Fibroblast of lung (primary cell): ENCODE measurements around the gene PEX11G. TPM values are rescaled to one million over a fixed set of nuclear protein-coding genes. Genes with fewer than 3 reads are reported as not detected.

Source experiments
- DNase-seq, 2 donors: peaks; one replicate each; pipeline versions ENCODE4 v3.0.0 to v3.0.0-alpha.2; 2010; ENCODE audit warnings: low read depth in 2 of 2
- H2AFZ ChIP-seq: 2 replicates; pipeline ENCODE4 v1.5.1; 2012; ENCODE audit warnings: low read length, control low read depth, inconsistent platforms
- H3K27ac ChIP-seq: 2 replicates; pipeline ENCODE4 v1.5.1; 2011; ENCODE audit warnings: low read length, control low read depth; ENCODE audit not compliant: insufficient read depth
- H3K27me3 ChIP-seq: 2 replicates; pipeline ENCODE4 v1.5.1; 2011; ENCODE audit warnings: mild to moderate bottlenecking, low read length; ENCODE audit not compliant: control insufficient read depth, insufficient read depth
- H3K36me3 ChIP-seq: 2 replicates; pipeline ENCODE4 v1.5.1; 2011; ENCODE audit warnings: low read length; ENCODE audit not compliant: control insufficient read depth, insufficient read depth
- H3K4me1 ChIP-seq: 2 replicates; pipeline ENCODE4 v1.5.1; 2011; ENCODE audit warnings: low read length; ENCODE audit not compliant: control insufficient read depth, insufficient read depth; ENCODE audit errors: extremely low read depth
- H3K4me2 ChIP-seq: 2 replicates; pipeline ENCODE4 v1.5.1; 2011; ENCODE audit warnings: low read length, control low read depth; ENCODE audit not compliant: insufficient read depth; ENCODE audit errors: extremely low read depth
- H3K4me3 ChIP-seq, 4 experiments: fragments of 200-600 bp in 1 of 4; sonication (generic) in 1 of 4; replicated peaks in 1 of 4; 2 replicates each; pipeline ENCODE4 v1.5.1; 2011 to 2016; ENCODE audit warnings: low read length in 4 of 4, low read depth in 3 of 4, mild to moderate bottlenecking in 3 of 4, control low read depth in 2 of 4, inconsistent platforms in 1 of 4, mixed read lengths in 1 of 4; ENCODE audit not compliant: insufficient read depth in 1 of 4; ENCODE audit errors: control extremely low read depth in 1 of 4
- H3K79me2 ChIP-seq: 2 replicates; pipeline ENCODE4 v1.5.1; 2012; ENCODE audit warnings: mild to moderate bottlenecking, low read length, inconsistent platforms; ENCODE audit not compliant: control insufficient read depth, insufficient read depth
- H3K9ac ChIP-seq: 2 replicates; pipeline ENCODE4 v1.5.1; 2011; ENCODE audit warnings: mild to moderate bottlenecking, low read length, control low read depth; ENCODE audit not compliant: insufficient read depth
- H3K9me3 ChIP-seq: 2 replicates; pipeline ENCODE4 v1.5.1; 2012; ENCODE audit warnings: low read depth, low read length; ENCODE audit not compliant: control insufficient read depth, insufficient read depth
- H4K20me1 ChIP-seq: 2 replicates; pipeline ENCODE4 v1.5.1; 2011; ENCODE audit warnings: low read length; ENCODE audit not compliant: control insufficient read depth, insufficient read depth; ENCODE audit errors: extremely low read depth
- EZH2 ChIP-seq: IDR thresholded peaks from 2 replicates; pipeline ENCODE4 v1.5.1; 2012; ENCODE audit warnings: low read length, control low read depth, mild to moderate bottlenecking; ENCODE audit errors: missing control alignments
- polyA minus RNA-seq: library from RNA; depleted of rRNA, polyadenylated mRNA; stranded (reverse); fragments of >200 nt; gene quantifications from 2 replicates; pipeline ENCODE4 v1.2.3, GENCODE V29; 2011; ENCODE audit warnings: low replicate concordance
- polyA plus RNA-seq, 2 donors: library from polyadenylated mRNA; depleted of rRNA in 1 of 2; stranded (reverse) in 1 of 2; unstranded in 1 of 2; fragments of >200 nt; gene quantifications; 2 replicates each; pipeline ENCODE4 v1.2.1, GENCODE V29; 2011 to 2012; ENCODE audit warnings: missing spikeins in 1 of 2
- total RNA-seq: library from RNA; depleted of rRNA; stranded (reverse); fragments of >200 nt; gene quantifications from 2 replicates; pipeline ENCODE4 v1.2.1, GENCODE V29; 2014
- TF ChIP-seq, protein P1 (sequence below), 2 donors: IDR thresholded peaks in 1 of 2; conservative IDR thresholded peaks in 1 of 2; 1 replicate in 1 of 2; 2 replicates in 1 of 2; pipeline ENCODE4 v1.5.1; 2011 to 2012; ENCODE audit warnings: low read length in 2 of 2, control low read depth in 1 of 2, inconsistent platforms in 1 of 2, low read depth in 1 of 2, mild to moderate bottlenecking in 1 of 2

Gene PEX11G
- 3.8 and 3.9 TPM in 2 replicates for total RNA-seq
- polyA plus RNA-seq: 1.2 and 1.5 TPM in 2 replicates
- polyA plus RNA-seq (2012): 2.5 and 3.3 TPM in 2 replicates
- polyA minus RNA-seq: not detected in 2 replicates

DNA sequence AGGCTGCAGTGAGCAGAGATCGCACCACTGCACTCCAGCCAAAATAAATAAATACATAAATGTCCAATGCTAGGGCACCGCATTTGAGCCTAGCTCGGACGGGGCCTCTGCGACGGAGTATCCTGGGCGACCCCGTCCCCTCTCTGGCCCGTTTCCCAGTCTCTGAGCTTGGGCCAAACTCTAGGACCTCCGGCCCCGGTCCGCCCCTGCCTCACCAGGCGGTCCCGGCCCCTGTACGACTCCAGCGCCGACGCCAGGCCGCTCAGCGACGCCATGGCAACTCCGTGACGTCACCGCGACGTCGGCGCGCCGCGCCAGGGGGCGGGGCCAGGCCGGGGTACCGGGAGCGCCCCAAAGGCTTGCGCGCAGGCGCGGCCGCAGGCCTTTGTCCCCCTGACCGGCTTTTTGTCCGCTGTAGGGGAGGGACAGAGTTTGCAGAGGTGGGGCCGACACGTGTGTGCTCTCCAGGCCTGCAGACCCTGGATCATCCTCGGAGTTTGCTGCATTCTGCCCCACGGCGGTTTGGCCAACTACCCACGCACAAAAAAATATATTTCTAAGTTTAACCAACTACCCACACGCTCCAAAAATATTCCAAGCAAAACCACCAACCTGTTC, at the start of gene PEX11G:
Gene PEX11G, minus strand, starts transcription at position 300 of the 618 bp plus-strand sequence. Its CDS starts 25 bp downstream, at position 275.
- Histone ChIP-seq H3K36me3 (no peaks in the 10 kb centered on the region), H4K20me1 (no peaks in the 10 kb centered on the region), H3K4me2 (peak within 1 kb of the TSS; percentile 80), H3K4me1 (peaks cover 4% of the 10 kb centered on the region), H3K27ac (peak within 1 kb of the TSS; percentile 78), H3K79me2 (no peaks in the 10 kb centered on the region), H2AFZ (peak within 1 kb of the TSS; percentile 90), H3K9me3 (no peaks in the 10 kb centered on the region), H3K9ac (peak within 1 kb of the TSS; percentile 79), H3K4me3 (peak within 1 kb of the TSS; percentile 51 to 72 (median 60)), H3K27me3 (no peaks in the 10 kb centered on the region)
- DNase-seq: peak; percentile 81 to 87
- TF ChIP-seq, protein P1, sequence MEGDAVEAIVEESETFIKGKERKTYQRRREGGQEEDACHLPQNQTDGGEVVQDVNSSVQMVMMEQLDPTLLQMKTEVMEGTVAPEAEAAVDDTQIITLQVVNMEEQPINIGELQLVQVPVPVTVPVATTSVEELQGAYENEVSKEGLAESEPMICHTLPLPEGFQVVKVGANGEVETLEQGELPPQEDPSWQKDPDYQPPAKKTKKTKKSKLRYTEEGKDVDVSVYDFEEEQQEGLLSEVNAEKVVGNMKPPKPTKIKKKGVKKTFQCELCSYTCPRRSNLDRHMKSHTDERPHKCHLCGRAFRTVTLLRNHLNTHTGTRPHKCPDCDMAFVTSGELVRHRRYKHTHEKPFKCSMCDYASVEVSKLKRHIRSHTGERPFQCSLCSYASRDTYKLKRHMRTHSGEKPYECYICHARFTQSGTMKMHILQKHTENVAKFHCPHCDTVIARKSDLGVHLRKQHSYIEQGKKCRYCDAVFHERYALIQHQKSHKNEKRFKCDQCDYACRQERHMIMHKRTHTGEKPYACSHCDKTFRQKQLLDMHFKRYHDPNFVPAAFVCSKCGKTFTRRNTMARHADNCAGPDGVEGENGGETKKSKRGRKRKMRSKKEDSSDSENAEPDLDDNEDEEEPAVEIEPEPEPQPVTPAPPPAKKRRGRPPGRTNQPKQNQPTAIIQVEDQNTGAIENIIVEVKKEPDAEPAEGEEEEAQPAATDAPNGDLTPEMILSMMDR (conservative IDR thresholded peaks at IDR 0.05 in 1 of 2, IDR thresholded peaks at IDR 0.05 in 1 of 2; ENCODE audit: low read depth in 1 of 2, low read length in 2 of 2): no peak
- no peak for TF ChIP-seq EZH2

- peaks cover 5% of the 10 kb centered on the region for H3K36me3 ChIP-seq
- H4K20me1 ChIP-seq: no peaks in the 10 kb centered on the region
- H3K79me2 ChIP-seq: no peaks in the 10 kb centered on the region
- H3K27me3 ChIP-seq: no peaks in the 10 kb centered on the region
- peak overlapping the region; percentile 92 for H2AFZ ChIP-seq
- no peak for DNase-seq
- no peak for TF ChIP-seq EZH2
- TF ChIP-seq, protein P1 (conservative IDR thresholded peaks at IDR 0.05 in 1 of 2, IDR thresholded peaks at IDR 0.05 in 1 of 2; ENCODE audit: low read depth in 1 of 2, low read length in 2 of 2): no peak
- H3K9ac ChIP-seq: peak overlapping the region; percentile 72
- peak overlapping the region; percentile 94 for H3K4me2 ChIP-seq
- H3K4me3 ChIP-seq: peak overlapping the region; percentile 85 to 93 (median 92)
- no peaks in the 10 kb centered on the region for H3K9me3 ChIP-seq
- peaks cover 9% of the 10 kb centered on the region for H3K4me1 ChIP-seq
- H3K27ac ChIP-seq: peak overlapping the region; percentile 53
Observed at GRCh38 chr19:7535998-7536695, 47.3 kb upstream of the PEX11G start.
